RKO (cell line): ENCODE results near the gene USP10.
A peak's percentile ranks its signal among the peaks of the same experiment; 100 is the strongest.

ENCODE experiments used
- DNase-seq: peaks from one replicate; pipeline ENCODE4 v3.0.0-alpha.2; 2016; ENCODE audit warnings: low spot score

Gene USP10

GRCh38 chr16:84699147-84699711, 571 bp upstream of the USP10 start:
- peak; percentile 7 for DNase-seq

GRCh38 chr16:84700446-84701300, 873 bp downstream of the USP10 start:
- DNase-seq, result peak; percentile 57

GRCh38 chr16:84703681-84704080, 3.9 kb downstream of the USP10 start:
- DNase-seq, result no peak

- no peak for DNase-seq
Observed at GRCh38 chr16:84704253-84704652, 4.5 kb downstream of the USP10 start.

- no peak for DNase-seq
Observed at GRCh38 chr16:84706856-84707255, 7.1 kb downstream of the USP10 start.

GRCh38 chr16:84709609-84710008, 9.8 kb downstream of the USP10 start:
- no peak for DNase-seq

- DNase-seq, result no peak
Observed at GRCh38 chr16:84710686-84711085, 10.9 kb downstream of the USP10 start.

- no peak for DNase-seq
Observed at GRCh38 chr16:84712138-84712671, 12.4 kb downstream of the USP10 start.

- DNase-seq, result no peak
Observed at GRCh38 chr16:84712801-84713775, 13.3 kb downstream of the USP10 start.

- DNase-seq, result no peak
Observed at GRCh38 chr16:84714028-84714427, 14.2 kb downstream of the USP10 start.

GRCh38 chr16:84715424-84715823, 15.6 kb downstream of the USP10 start:
- DNase-seq, result no peak

- DNase-seq, result no peak
Observed at GRCh38 chr16:84715854-84716253, 16.1 kb downstream of the USP10 start.

- no peak for DNase-seq
Observed at GRCh38 chr16:84716740-84717139, 16.9 kb downstream of the USP10 start.

- DNase-seq, result peak; percentile 20
Observed at GRCh38 chr16:84717484-84717883, 17.7 kb downstream of the USP10 start.

- no peak for DNase-seq
Observed at GRCh38 chr16:84720177-84720579, 20.4 kb downstream of the USP10 start.

- DNase-seq, result no peak
Observed at GRCh38 chr16:84722068-84722467, 22.3 kb downstream of the USP10 start.

GRCh38 chr16:84723906-84724305, 24.1 kb downstream of the USP10 start:
- DNase-seq, result no peak

- DNase-seq, result no peak
Observed at GRCh38 chr16:84724606-84725309, 25.0 kb downstream of the USP10 start.

- DNase-seq, result no peak
Observed at GRCh38 chr16:84725481-84726078, 25.8 kb downstream of the USP10 start.

GRCh38 chr16:84726079-84726668, 26.4 kb downstream of the USP10 start:
- peak; percentile 83 for DNase-seq
